Breast epithelium (tissue), 4 donors: ENCODE data around the gene DPP4. TPM values are rescaled to one million over a fixed set of nuclear protein-coding genes. Genes with fewer than 3 reads are reported as not detected.

Source experiments
- DNase-seq, 2 donors: peaks; one replicate each; pipeline ENCODE4 v3.0.0-alpha.2; 2019; ENCODE audit warnings: low spot score in 2 of 2
- H3K27ac ChIP-seq, 2 donors: fragments of 200-600 bp; sonication (generic) in 1 of 2; one replicate each; pipeline ENCODE4 v1.5.1; 2016 to 2019; ENCODE audit warnings: mild to moderate bottlenecking in 1 of 2
- H3K27me3 ChIP-seq, 2 donors: fragments of 200-600 bp; sonication (generic) in 1 of 2; one replicate each; pipeline versions ENCODE4 v1.5.1 to v1.6.0; 2017 to 2019; ENCODE audit warnings: control low read depth in 1 of 2, mild to moderate bottlenecking in 1 of 2
- H3K36me3 ChIP-seq: fragments of 200-600 bp; one replicate; pipeline ENCODE4 v1.5.1; 2019
- H3K4me1 ChIP-seq, 2 donors: fragments of 200-600 bp; sonication (generic); one replicate each; pipeline ENCODE4 v1.5.1; 2016 to 2019; ENCODE audit warnings: control low read depth in 1 of 2
- H3K4me3 ChIP-seq, 3 donors: fragments of 200-600 bp; sonication (generic); 1 replicate in 2 of 3; 2 replicates in 1 of 3; pipeline ENCODE4 v1.5.1; 2016 to 2019; ENCODE audit warnings: mild to moderate bottlenecking in 3 of 3, moderate library complexity in 2 of 3
- H3K9me3 ChIP-seq, 2 donors: fragments of 200-600 bp; sonication (generic) in 1 of 2; one replicate each; pipeline ENCODE4 v1.5.1; 2016 to 2019; ENCODE audit warnings: control low read depth in 1 of 2
- CTCF ChIP-seq, 3 donors: fragments of 450-650 bp; IDR thresholded peaks; one replicate each; pipeline ENCODE4 v1.5.1; 2016 to 2017; ENCODE audit warnings: antibody characterized with exemption in 3 of 3, mild to moderate bottlenecking in 3 of 3, moderate library complexity in 3 of 3
- POLR2A ChIP-seq: fragments of 450-650 bp; IDR thresholded peaks from one replicate; pipeline ENCODE4 v1.6.1; 2016; ENCODE audit warnings: antibody characterized with exemption, mild to moderate bottlenecking, moderate library complexity
- POLR2AphosphoS5 ChIP-seq, 3 donors: sonication (generic); formaldehyde crosslinking; IDR thresholded peaks; one replicate each; pipeline ENCODE4 v1.6.1; 2017; ENCODE audit warnings: antibody characterized with exemption in 3 of 3
- intact Hi-C: fragments of 100-400 bp; cut with DNase I; formaldehyde crosslinking; loops from one replicate; pipeline ENCODE4 v1.15.1; 2023; ENCODE audit warnings: low total_unique reads
- total RNA-seq, 3 donors: library from RNA; depleted of rRNA; stranded (reverse); fragments of >200 nt; gene quantifications; one replicate each; pipeline ENCODE4 v1.1.0, GENCODE V29; 2016

DPP4 gene
- total RNA-seq, 3 donors from 2014 or later = 7.5 to 17.3 (median 11.8) TPM

DNA sequence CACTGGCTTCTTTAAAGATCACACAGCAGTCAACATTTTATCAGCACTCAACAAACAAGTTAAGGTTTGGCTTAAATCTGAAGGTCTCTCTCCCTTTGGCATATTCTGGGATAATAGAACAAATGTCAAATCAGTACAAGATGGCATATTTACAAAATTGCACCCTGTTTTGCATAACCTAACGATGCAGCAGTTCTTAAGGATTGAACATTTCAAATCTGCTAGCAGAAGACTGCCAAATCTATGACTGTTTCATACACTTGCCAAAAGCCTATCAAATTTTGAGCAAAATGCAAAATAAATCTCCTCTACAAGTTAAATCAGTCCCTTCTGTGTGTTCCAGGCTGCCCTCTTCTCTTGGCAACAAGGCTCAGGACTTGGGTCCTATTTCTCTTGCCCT is 73.6 kb downstream of the DPP4 start:
- no peak overlapping the region for H3K27ac ChIP-seq
- H3K27me3 ChIP-seq = no peaks in the 10 kb centered on the region
- no peak overlapping the region for H3K4me3 ChIP-seq
- no peaks in the 10 kb centered on the region for H3K4me1 ChIP-seq
- TF ChIP-seq CTCF (IDR thresholded peaks at IDR 0.05) (no peak), POLR2A (no peak), POLR2AphosphoS5 (IDR thresholded peaks at IDR 0.05) (no peak)
- no peak for DNase-seq
- no peaks in the 10 kb centered on the region for H3K36me3 ChIP-seq
- H3K9me3 ChIP-seq = no peaks in the 10 kb centered on the region
- intact Hi-C loops = no loop called here

GRCh38 chr2:161999321-161999720 is 74.7 kb downstream of the DPP4 start:
- DNase-seq = no peak
- Histone ChIP-seq H3K27ac (no peak overlapping the region), H3K9me3 (no peaks in the 10 kb centered on the region), H3K27me3 (no peaks in the 10 kb centered on the region), H3K4me3 (no peak overlapping the region), H3K36me3 (no peaks in the 10 kb centered on the region), H3K4me1 (no peaks in the 10 kb centered on the region)
- TF ChIP-seq POLR2AphosphoS5 (IDR thresholded peaks at IDR 0.05) (no peak), CTCF (IDR thresholded peaks at IDR 0.05) (no peak), POLR2A (no peak)
- intact Hi-C loops = no loop called here

- Histone ChIP-seq H3K9me3 (no peaks in the 10 kb centered on the region), H3K36me3 (no peaks in the 10 kb centered on the region), H3K4me3 (no peak overlapping the region), H3K27ac (no peak overlapping the region), H3K27me3 (no peaks in the 10 kb centered on the region), H3K4me1 (no peaks in the 10 kb centered on the region)
- no peak for DNase-seq
- TF ChIP-seq CTCF (IDR thresholded peaks at IDR 0.05) (no peak), POLR2AphosphoS5 (IDR thresholded peaks at IDR 0.05) (no peak), POLR2A (no peak)
- intact Hi-C loops = no loop called here
Observed at GRCh38 chr2:161998857-161999256, 75.2 kb downstream of the DPP4 start.

GRCh38 chr2:161997916-161998471 is 76.0 kb downstream of the DPP4 start:
- TF ChIP-seq POLR2A (no peak), POLR2AphosphoS5 (IDR thresholded peaks at IDR 0.05) (no peak), CTCF (IDR thresholded peaks at IDR 0.05) (no peak)
- H3K4me3 ChIP-seq = no peak overlapping the region
- DNase-seq = no peak

GRCh38 chr2:161995553-161996016 is 78.4 kb downstream of the DPP4 start:
- no peaks in the 10 kb centered on the region for H3K9me3 ChIP-seq
- no peak overlapping the region for H3K27ac ChIP-seq
- H3K27me3 ChIP-seq = no peaks in the 10 kb centered on the region
- peaks cover 0 to 3% of the 10 kb centered on the region in 2 donors for H3K4me1 ChIP-seq
- no peaks in the 10 kb centered on the region for H3K36me3 ChIP-seq
- TF ChIP-seq CTCF (IDR thresholded peaks at IDR 0.05) = no peak
- TF ChIP-seq POLR2AphosphoS5 (IDR thresholded peaks at IDR 0.05) = no peak
- no peak for TF ChIP-seq POLR2A
- intact Hi-C loops = no loop called here
- no peak overlapping the region for H3K4me3 ChIP-seq
- no peak for DNase-seq

More at GRCh38 chr2:161997916-161998471, 76.0 kb downstream of the DPP4 start:
- no peaks in the 10 kb centered on the region for H3K36me3 ChIP-seq
- intact Hi-C loops = no loop called here
- no peaks in the 10 kb centered on the region for H3K27me3 ChIP-seq
- no peaks in the 10 kb centered on the region for H3K9me3 ChIP-seq
- no peak overlapping the region for H3K27ac ChIP-seq
- H3K4me1 ChIP-seq = no peaks in the 10 kb centered on the region
